ENCODE data around the gene MAP3K21.

DNA sequence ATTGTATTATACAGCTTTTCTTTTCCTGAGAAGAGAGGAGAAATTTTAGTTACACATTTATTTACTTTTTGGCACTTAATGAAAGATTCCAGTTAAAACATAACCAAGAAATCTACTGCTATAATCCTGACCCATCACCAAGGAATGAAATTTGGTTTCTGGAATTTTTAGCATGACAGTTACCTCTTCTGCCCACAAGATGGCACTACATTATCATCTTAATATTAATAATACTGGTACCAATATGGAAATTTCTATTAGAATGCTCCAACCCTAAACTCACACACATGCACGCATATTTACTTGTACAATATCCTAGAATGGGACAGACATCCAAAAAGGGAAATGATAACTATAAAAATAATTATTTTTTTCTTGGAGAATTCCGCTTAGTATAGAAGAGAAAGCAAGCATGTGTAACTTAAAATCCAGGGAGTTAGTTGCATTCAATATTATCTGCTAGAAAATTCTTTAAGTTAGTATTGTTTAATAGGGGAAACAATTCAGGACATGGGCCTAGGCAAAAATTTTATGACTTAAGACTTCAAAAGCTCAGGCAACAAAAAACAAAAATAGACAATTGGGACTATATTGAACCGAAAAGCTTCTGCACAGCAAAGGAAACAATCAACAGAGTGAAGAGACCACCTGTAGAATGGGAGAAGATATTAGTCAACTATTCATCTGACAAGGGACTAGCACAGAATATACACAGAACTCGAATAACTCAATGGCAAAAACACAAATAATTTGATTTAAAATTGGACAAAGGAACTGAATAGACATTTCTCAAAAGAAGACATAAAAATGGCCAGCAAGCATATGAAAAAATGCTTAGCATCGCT is 37.4 kb downstream of the MAP3K21 start:
- TF ChIP-seq, protein P1, sequence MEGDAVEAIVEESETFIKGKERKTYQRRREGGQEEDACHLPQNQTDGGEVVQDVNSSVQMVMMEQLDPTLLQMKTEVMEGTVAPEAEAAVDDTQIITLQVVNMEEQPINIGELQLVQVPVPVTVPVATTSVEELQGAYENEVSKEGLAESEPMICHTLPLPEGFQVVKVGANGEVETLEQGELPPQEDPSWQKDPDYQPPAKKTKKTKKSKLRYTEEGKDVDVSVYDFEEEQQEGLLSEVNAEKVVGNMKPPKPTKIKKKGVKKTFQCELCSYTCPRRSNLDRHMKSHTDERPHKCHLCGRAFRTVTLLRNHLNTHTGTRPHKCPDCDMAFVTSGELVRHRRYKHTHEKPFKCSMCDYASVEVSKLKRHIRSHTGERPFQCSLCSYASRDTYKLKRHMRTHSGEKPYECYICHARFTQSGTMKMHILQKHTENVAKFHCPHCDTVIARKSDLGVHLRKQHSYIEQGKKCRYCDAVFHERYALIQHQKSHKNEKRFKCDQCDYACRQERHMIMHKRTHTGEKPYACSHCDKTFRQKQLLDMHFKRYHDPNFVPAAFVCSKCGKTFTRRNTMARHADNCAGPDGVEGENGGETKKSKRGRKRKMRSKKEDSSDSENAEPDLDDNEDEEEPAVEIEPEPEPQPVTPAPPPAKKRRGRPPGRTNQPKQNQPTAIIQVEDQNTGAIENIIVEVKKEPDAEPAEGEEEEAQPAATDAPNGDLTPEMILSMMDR (IDR thresholded peaks at IDR 0.05): peak in 5 of 7 experiments; percentile 41 to 68 (median 61)
- no peak for TF ChIP-seq POLR2A (IDR thresholded peaks at IDR 0.05)
- TF ChIP-seq EP300 (IDR thresholded peaks at IDR 0.05): no peak
- TF ChIP-seq POLR2AphosphoS5 (IDR thresholded peaks at IDR 0.05): no peak

Data from stomach (tissue), 4 donors.